ENCODE data around the gene NT5E.

The NT5E gene

DNA sequence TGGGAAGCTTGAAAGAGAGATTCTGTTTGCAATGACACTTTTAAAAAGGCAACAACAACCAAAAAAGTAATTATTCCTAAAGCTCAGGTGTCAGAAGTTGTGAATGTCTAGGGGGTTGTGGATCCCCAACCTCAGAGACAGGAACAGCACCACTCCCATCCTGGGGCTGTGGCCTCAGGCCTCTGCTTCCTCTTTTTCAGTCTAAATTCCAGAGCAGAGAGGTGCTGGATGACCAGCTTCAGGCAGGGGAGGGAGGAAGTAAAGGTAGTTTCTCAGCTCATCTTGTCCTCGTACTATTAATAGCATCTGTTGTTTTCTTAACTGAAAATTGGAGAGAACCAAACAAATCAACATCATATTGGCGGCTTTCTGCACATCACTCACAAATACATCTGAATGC, 8.3 kb downstream of the NT5E start:
- Histone ChIP-seq H3K9ac (ENCODE audit: low read length in 5 of 5) (no peak overlapping the region), H3K4me1 (ENCODE audit: control insufficient read depth in 5 of 5, insufficient read depth in 5 of 5, low read length in 5 of 5) (peaks cover 0 to 27% (median 13%) of the 10 kb centered on the region in 5 donors), H3K4me3 (ENCODE audit: low read depth in 1 of 5, low read length in 5 of 5) (no peak overlapping the region), H3K27me3 (ENCODE audit: control insufficient read depth in 5 of 5, insufficient read depth in 4 of 5, low read length in 5 of 5) (peaks cover 0 to 5% (median under 1%) of the 10 kb centered on the region in 5 donors), H3K9me3 (ENCODE audit: control insufficient read depth in 5 of 5, low read length in 5 of 5) (no peaks in the 10 kb centered on the region), H3K36me3 (ENCODE audit: control insufficient read depth in 5 of 5, insufficient read depth in 5 of 5, low read length in 5 of 5) (no peaks in the 10 kb centered on the region), H3K27ac (ENCODE audit: low read depth, low read length) (no peak overlapping the region)

DNA sequence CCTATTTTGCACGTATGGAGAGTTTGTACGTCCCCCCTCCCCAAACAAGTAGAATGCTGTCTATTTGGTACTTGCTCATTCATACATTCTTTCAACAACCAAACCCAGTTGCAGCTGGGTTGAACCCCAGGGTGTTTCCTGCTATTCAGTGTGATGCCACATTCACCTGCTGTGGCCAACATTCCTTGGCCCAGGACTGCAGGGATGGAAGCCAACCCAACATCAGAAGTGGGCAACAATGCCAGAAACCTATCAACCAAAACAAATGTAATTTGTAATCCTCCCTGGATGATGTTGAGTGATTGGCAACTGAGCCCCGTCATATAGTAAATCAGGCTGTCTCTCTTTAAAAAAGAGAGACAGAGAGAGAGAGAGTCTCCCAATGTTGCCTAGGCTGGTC, 8.9 kb downstream of the NT5E start:
- H3K4me1 ChIP-seq (ENCODE audit: control insufficient read depth in 5 of 5, insufficient read depth in 5 of 5, low read length in 5 of 5), result peaks cover 0 to 27% (median 13%) of the 10 kb centered on the region in 5 donors
- no peak overlapping the region for H3K27ac ChIP-seq (ENCODE audit: low read depth, low read length)
- peaks cover 0 to 3% (median 0%) of the 10 kb centered on the region in 5 donors for H3K27me3 ChIP-seq (ENCODE audit: control insufficient read depth in 5 of 5, insufficient read depth in 4 of 5, low read length in 5 of 5)
- no peak overlapping the region for H3K4me3 ChIP-seq (ENCODE audit: low read depth in 1 of 5, low read length in 5 of 5)
- H3K9me3 ChIP-seq (ENCODE audit: control insufficient read depth in 5 of 5, low read length in 5 of 5), result no peaks in the 10 kb centered on the region
- no peaks in the 10 kb centered on the region for H3K36me3 ChIP-seq (ENCODE audit: control insufficient read depth in 5 of 5, insufficient read depth in 5 of 5, low read length in 5 of 5)
- H3K9ac ChIP-seq (ENCODE audit: low read length in 5 of 5), result no peak overlapping the region

DNA sequence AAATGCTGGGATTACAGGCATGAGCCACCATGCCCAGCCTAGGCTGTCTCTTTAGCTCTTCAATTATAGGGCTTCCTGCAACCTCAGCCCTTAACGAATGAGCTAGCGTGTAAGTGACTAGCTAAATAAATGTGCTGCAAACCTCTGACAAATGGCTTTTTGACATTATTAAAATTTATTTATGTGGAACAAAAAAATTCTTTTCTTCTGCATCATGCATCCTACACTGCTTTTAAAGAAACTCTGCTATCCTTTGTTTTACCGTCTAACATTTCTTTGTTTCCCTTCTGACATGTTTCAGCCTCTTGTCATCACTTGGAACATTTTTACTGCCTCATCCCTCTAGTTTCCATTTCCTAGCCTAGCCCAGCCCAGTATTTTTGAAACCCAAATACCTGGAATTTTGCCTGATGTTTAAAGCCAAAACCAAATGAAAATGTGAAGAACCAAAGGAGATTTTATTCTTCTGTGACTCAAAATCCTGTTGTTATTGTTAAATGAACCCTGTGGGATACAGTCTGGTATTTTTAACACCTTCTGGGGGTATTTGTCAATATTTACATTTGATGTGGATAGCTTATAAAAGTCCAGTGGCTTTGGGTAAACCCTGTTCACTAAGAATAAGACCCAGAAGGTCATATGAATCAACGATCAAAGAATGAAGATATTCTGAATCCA, 9.5 kb downstream of the NT5E start:
- Histone ChIP-seq H3K36me3 (ENCODE audit: control insufficient read depth in 5 of 5, insufficient read depth in 5 of 5, low read length in 5 of 5) (no peaks in the 10 kb centered on the region), H3K9ac (ENCODE audit: low read length in 5 of 5) (no peak overlapping the region), H3K4me1 (ENCODE audit: control insufficient read depth in 5 of 5, insufficient read depth in 5 of 5, low read length in 5 of 5) (peaks cover 0 to 32% (median 13%) of the 10 kb centered on the region in 5 donors), H3K27me3 (ENCODE audit: control insufficient read depth in 5 of 5, insufficient read depth in 4 of 5, low read length in 5 of 5) (no peaks in the 10 kb centered on the region), H3K9me3 (ENCODE audit: control insufficient read depth in 5 of 5, low read length in 5 of 5) (no peaks in the 10 kb centered on the region), H3K27ac (ENCODE audit: low read depth, low read length) (no peak overlapping the region), H3K4me3 (ENCODE audit: low read depth in 1 of 5, low read length in 5 of 5) (no peak overlapping the region)

DNA sequence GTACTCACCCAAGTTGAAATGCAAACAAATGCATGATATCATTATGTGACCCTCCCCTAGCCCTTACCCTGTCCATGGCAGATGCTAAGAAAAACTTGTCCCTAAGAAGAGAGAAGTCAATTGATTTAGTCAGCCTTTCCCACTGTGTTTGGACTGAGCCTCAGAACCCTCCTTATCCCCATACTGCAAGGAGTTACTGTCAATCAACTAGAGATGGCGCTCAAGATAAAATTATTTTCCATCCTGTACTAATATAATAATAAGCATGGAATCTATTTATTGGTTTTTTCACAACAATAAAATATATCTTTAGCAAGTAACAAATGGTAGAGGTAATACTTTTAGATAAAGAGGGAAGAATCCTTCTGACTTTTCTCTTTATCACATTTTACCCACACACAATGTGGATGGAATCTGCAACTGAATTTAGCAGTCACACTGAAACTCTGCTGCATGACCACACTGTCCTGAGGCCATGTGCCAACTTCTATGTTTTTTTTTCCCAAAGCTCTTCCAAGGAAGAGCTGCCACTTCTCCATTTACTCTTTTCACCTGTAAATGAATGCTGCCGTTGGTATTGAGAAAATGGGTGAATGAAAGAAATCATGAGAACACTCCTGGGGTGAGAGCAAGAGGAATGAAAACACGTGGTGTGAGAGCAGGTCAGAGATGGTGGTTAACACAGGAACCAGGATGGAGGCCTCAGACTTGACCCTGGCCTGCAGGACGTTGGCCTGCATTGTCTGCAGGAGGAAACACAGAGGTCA, 10.5 kb downstream of the NT5E start:
- Histone ChIP-seq H3K9ac (ENCODE audit: low read length in 5 of 5) (no peak overlapping the region), H3K4me1 (ENCODE audit: control insufficient read depth in 5 of 5, insufficient read depth in 5 of 5, low read length in 5 of 5) (peaks cover 0 to 39% (median 13%) of the 10 kb centered on the region in 5 donors)

DNA sequence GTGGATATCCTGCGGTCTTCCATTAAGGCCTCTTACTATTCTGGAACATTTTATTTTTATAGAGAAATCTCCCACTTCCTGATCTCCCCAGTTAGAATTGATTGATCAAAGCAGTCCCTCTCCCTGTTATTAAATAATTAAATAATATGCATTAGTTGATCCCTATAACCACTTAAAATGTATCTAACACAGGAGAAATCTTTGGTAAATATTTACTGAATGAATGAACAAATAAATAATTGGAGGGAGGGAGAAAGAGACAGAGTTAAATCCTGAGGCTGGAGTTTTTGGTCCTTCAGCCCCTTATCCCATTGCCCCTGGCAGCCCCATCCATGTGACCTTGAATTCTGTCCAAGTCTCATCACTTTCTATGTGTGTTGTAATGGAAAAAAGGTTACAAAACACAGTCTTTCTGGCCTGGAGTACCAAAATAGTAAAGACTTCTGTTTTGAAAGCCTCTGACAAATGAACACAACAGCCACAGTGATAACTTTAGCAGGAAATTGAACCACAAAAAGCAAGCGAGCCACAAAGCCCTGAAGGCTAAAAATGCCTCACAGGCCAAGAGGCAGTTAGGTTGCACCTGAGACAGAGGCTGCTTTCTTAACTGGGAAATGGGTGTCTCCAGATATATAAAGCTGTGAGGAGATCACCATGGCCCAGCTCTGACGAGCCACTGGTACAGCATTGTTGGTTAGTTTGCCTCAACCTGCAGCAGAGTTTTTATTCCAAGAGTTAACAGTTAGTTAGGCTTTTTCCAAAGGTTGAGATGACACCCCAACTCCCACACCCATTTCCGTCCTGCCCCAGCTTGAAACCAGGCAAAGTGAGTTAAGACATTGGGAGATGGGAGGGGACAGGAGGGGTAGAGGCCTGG, 11.3 kb downstream of the NT5E start:
- peaks cover 0 to 42% (median 13%) of the 10 kb centered on the region in 5 donors for H3K4me1 ChIP-seq (ENCODE audit: control insufficient read depth in 5 of 5, insufficient read depth in 5 of 5, low read length in 5 of 5)
- no peak overlapping the region for H3K9ac ChIP-seq (ENCODE audit: low read length in 5 of 5)
- peaks cover 0 to 2% (median 0%) of the 10 kb centered on the region in 5 donors for H3K27me3 ChIP-seq (ENCODE audit: control insufficient read depth in 5 of 5, insufficient read depth in 4 of 5, low read length in 5 of 5)
- H3K9me3 ChIP-seq (ENCODE audit: control insufficient read depth in 5 of 5, low read length in 5 of 5), result no peaks in the 10 kb centered on the region
- H3K4me3 ChIP-seq (ENCODE audit: low read depth in 1 of 5, low read length in 5 of 5), result no peak overlapping the region
- H3K36me3 ChIP-seq (ENCODE audit: control insufficient read depth in 5 of 5, insufficient read depth in 5 of 5, low read length in 5 of 5), result no peaks in the 10 kb centered on the region
- H3K27ac ChIP-seq (ENCODE audit: low read depth, low read length), result peak overlapping the region; percentile 26

More for the DNA sequence above, 10.5 kb downstream of the NT5E start:
- Histone ChIP-seq H3K4me3 (ENCODE audit: low read depth in 1 of 5, low read length in 5 of 5) (no peak overlapping the region), H3K9me3 (ENCODE audit: control insufficient read depth in 5 of 5, low read length in 5 of 5) (no peaks in the 10 kb centered on the region), H3K36me3 (ENCODE audit: control insufficient read depth in 5 of 5, insufficient read depth in 5 of 5, low read length in 5 of 5) (no peaks in the 10 kb centered on the region), H3K27me3 (ENCODE audit: control insufficient read depth in 5 of 5, insufficient read depth in 4 of 5, low read length in 5 of 5) (no peaks in the 10 kb centered on the region), H3K27ac (ENCODE audit: low read depth, low read length) (peak overlapping the region; percentile 26)

DNA sequence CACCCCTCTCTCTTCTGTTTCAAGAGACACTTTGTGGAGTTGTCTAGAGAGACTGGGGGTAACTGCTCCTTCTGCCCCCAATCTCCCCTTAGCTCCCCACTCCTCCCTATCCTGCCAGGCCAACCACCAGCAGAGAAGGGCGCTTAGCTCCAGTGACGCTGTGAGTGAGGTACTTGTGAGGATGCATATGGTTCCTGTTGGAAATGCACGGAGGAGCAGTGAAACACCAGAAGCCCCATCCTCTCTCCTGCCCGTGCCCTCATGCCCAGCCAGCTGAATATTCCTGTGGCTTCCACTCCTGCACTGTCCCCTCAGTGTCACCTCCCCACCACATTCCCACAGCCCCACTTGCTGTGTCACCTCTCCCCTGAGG, 11.9 kb downstream of the NT5E start:
- peaks cover 0 to 2% (median 0%) of the 10 kb centered on the region in 5 donors for H3K27me3 ChIP-seq (ENCODE audit: control insufficient read depth in 5 of 5, insufficient read depth in 4 of 5, low read length in 5 of 5)
- H3K27ac ChIP-seq (ENCODE audit: low read depth, low read length), result peak overlapping the region; percentile 26
- H3K36me3 ChIP-seq (ENCODE audit: control insufficient read depth in 5 of 5, insufficient read depth in 5 of 5, low read length in 5 of 5), result no peaks in the 10 kb centered on the region
- no peak overlapping the region for H3K9ac ChIP-seq (ENCODE audit: low read length in 5 of 5)
- H3K4me1 ChIP-seq (ENCODE audit: control insufficient read depth in 5 of 5, insufficient read depth in 5 of 5, low read length in 5 of 5), result peaks cover 0 to 42% (median 13%) of the 10 kb centered on the region in 5 donors
- no peaks in the 10 kb centered on the region for H3K9me3 ChIP-seq (ENCODE audit: control insufficient read depth in 5 of 5, low read length in 5 of 5)
- no peak overlapping the region for H3K4me3 ChIP-seq (ENCODE audit: low read depth in 1 of 5, low read length in 5 of 5)

DNA sequence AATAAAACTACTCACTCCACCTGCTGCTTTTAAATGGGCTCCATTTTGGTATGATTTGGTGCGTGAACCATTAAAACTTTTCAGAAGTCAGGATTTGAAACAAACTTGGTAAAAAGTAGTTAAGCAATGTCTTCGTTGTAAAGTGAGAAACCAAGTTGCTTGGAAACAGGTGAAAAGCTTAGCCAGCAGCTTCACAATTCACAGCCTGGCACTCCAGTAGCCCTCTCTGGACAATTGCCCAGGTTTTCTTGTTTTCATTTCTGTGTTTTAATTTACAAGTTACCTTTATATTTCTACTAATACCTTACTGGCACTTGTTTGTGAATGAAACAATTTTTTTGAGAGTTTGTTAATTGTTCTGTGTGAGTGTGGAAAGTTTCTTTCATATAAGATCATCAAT, 12.8 kb downstream of the NT5E start:
- Histone ChIP-seq H3K9ac (ENCODE audit: low read length in 5 of 5) (no peak overlapping the region), H3K36me3 (ENCODE audit: control insufficient read depth in 5 of 5, insufficient read depth in 5 of 5, low read length in 5 of 5) (no peaks in the 10 kb centered on the region), H3K27ac (ENCODE audit: low read depth, low read length) (no peak overlapping the region), H3K4me1 (ENCODE audit: control insufficient read depth in 5 of 5, insufficient read depth in 5 of 5, low read length in 5 of 5) (peaks cover 0 to 42% (median 13%) of the 10 kb centered on the region in 5 donors), H3K9me3 (ENCODE audit: control insufficient read depth in 5 of 5, low read length in 5 of 5) (no peaks in the 10 kb centered on the region), H3K4me3 (ENCODE audit: low read depth in 1 of 5, low read length in 5 of 5) (no peak overlapping the region), H3K27me3 (ENCODE audit: control insufficient read depth in 5 of 5, insufficient read depth in 4 of 5, low read length in 5 of 5) (peaks cover 0 to 2% (median 0%) of the 10 kb centered on the region in 5 donors)

DNA sequence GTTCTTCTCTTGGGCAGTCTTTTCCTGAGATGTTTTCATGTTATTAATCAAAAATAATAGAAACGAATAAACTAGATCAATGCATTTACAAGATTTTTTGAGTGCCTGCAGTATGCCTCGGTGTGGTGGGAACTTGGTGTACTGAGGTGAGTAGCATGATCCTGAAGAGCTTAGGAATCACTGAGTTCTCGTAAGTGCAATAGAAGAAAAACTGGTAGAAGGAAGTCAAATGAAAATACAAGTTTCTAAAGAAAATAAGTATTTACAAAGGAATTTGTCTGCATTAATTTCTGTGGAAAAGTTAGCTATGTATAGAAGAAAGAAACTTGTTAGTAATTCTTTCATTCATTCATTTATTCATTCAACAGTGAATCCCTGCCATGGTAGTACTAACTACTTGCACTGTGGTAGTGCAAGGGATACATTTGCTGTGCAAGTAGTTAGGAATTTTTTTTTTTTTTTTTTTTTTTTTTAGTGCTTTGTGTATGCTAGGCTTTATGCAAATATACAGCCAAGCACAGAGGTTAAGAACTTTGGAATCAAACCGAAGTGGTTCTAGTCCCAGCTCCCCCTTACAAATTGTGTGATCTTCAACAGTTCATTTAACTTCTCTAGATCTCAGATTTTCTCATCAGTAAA, 13.9 kb downstream of the NT5E start:
- no peaks in the 10 kb centered on the region for H3K36me3 ChIP-seq (ENCODE audit: control insufficient read depth in 5 of 5, insufficient read depth in 5 of 5, low read length in 5 of 5)
- H3K9me3 ChIP-seq (ENCODE audit: control insufficient read depth in 5 of 5, low read length in 5 of 5), result no peaks in the 10 kb centered on the region
- H3K9ac ChIP-seq (ENCODE audit: low read length in 5 of 5), result no peak overlapping the region
- H3K4me1 ChIP-seq (ENCODE audit: control insufficient read depth in 5 of 5, insufficient read depth in 5 of 5, low read length in 5 of 5), result peaks cover 0 to 40% (median 12%) of the 10 kb centered on the region in 5 donors
- H3K27ac ChIP-seq (ENCODE audit: low read depth, low read length), result no peak overlapping the region
- H3K27me3 ChIP-seq (ENCODE audit: control insufficient read depth in 5 of 5, insufficient read depth in 4 of 5, low read length in 5 of 5), result peaks cover 0 to 2% (median 0%) of the 10 kb centered on the region in 5 donors
- no peak overlapping the region for H3K4me3 ChIP-seq (ENCODE audit: low read depth in 1 of 5, low read length in 5 of 5)

DNA sequence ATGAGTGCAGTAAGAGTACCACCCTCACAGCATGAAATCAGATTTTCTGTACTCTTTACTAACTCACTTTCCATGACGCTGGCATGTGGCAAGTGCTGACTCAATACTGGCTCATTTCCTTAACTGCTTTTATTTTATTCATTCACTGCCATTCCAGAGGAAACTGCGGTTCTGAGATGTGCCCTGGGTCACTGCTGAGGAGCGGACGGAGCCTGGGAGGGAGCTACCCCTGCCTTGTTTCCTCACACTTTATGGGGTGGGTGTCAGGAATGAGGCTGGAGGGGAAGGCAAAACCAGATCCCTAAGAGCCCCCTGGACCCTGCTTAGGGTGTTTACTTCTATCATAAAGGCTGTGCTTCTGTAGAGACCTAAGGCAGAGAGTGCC, 14.4 kb downstream of the NT5E start:
- Histone ChIP-seq H3K9ac (ENCODE audit: low read length in 5 of 5) (no peak overlapping the region), H3K27me3 (ENCODE audit: control insufficient read depth in 5 of 5, insufficient read depth in 4 of 5, low read length in 5 of 5) (peaks cover 0 to 2% (median 0%) of the 10 kb centered on the region in 5 donors), H3K9me3 (ENCODE audit: control insufficient read depth in 5 of 5, low read length in 5 of 5) (no peaks in the 10 kb centered on the region), H3K4me3 (ENCODE audit: low read depth in 1 of 5, low read length in 5 of 5) (no peak overlapping the region), H3K27ac (ENCODE audit: low read depth, low read length) (no peak overlapping the region), H3K4me1 (ENCODE audit: control insufficient read depth in 5 of 5, insufficient read depth in 5 of 5, low read length in 5 of 5) (peaks cover 0 to 36% (median 11%) of the 10 kb centered on the region in 5 donors), H3K36me3 (ENCODE audit: control insufficient read depth in 5 of 5, insufficient read depth in 5 of 5, low read length in 5 of 5) (no peaks in the 10 kb centered on the region)
